Mesodermal cell (in vitro differentiated cells): Measurements from ENCODE around the gene BLVRB.
"Not testable (repeated sequence)": the region's sequence is repeated elsewhere in the genome, so short reads cannot be mapped to it uniquely, and the experiment has no call there.

Experiments
- H3K27ac ChIP-seq: 2 replicates; pipeline ENCODE4 v1.7.0; 2013; ENCODE audit warnings: mild to moderate bottlenecking, low read depth, low read length, moderate library complexity; ENCODE audit not compliant: severe bottlenecking
- H3K36me3 ChIP-seq: 2 replicates; pipeline ENCODE4 v1.7.1; 2013; ENCODE audit warnings: mild to moderate bottlenecking, low read length, moderate library complexity; ENCODE audit not compliant: control insufficient read depth, insufficient read depth
- H3K4me1 ChIP-seq: one replicate; pipeline ENCODE4 v1.7.1; 2013; ENCODE audit warnings: mild to moderate bottlenecking, low read length; ENCODE audit not compliant: insufficient read depth, control insufficient read depth, poor library complexity, severe bottlenecking
- H3K4me3 ChIP-seq: 2 replicates; pipeline ENCODE4 v1.7.0; 2013; ENCODE audit warnings: low read length, control low read depth, mild to moderate bottlenecking; ENCODE audit not compliant: insufficient read depth, poor library complexity, severe bottlenecking; ENCODE audit errors: extremely low read depth
- H3K9me3 ChIP-seq: 2 replicates; pipeline ENCODE4 v1.7.1; 2013; ENCODE audit warnings: mild to moderate bottlenecking, low read length, moderate library complexity; ENCODE audit not compliant: control insufficient read depth
- WGBS, 2 experiments: methylation state at CpG; one replicate each; pipeline ENCODE4 v1.1.5; 2013; ENCODE audit warnings: missing lambda C conversion rate in 2 of 2; ENCODE audit not compliant: insufficient coverage in 2 of 2; 5-methylcytosine and 5-hydroxymethylcytosine counted together

BLVRB gene

GRCh38 chr19:40438284-40438683 is 27.3 kb downstream of the BLVRB start:
- no peak overlapping the region for H3K27ac ChIP-seq
- no peaks in the 10 kb centered on the region for H3K9me3 ChIP-seq
- H3K4me1 ChIP-seq: peaks cover 13% of the 10 kb centered on the region
- H3K4me3 ChIP-seq: no peak overlapping the region
- peaks cover 29% of the 10 kb centered on the region for H3K36me3 ChIP-seq
- WGBS, 2 experiments: 90 to 93% methylated on average over 2 of the region's 3 CpGs

- H3K4me3 ChIP-seq: peak overlapping the region; percentile 35
- peaks cover 13% of the 10 kb centered on the region for H3K4me1 ChIP-seq
- H3K27ac ChIP-seq: peak overlapping the region; percentile 98
- no peaks in the 10 kb centered on the region for H3K9me3 ChIP-seq
- H3K36me3 ChIP-seq: no peaks in the 10 kb centered on the region
- 3 to 4% methylated on average over 39 to 49 of the region's 50 CpGs for WGBS, 2 experiments
These were observed 31.9 kb downstream of the BLVRB start for GRCh38 chr19:40433391-40434216.

GRCh38 chr19:40432760-40433159 is 32.8 kb downstream of the BLVRB start:
- WGBS, 2 experiments: 82 to 84% methylated on average over 5 to 6 of the region's 7 CpGs
- Histone ChIP-seq H3K27ac (peak overlapping the region; percentile 98), H3K4me3 (peak overlapping the region; percentile 35), H3K4me1 (peaks cover 13% of the 10 kb centered on the region)
- not testable (repeated sequence) for H3K9me3 ChIP-seq, H3K36me3 ChIP-seq

GRCh38 chr19:40431698-40432097 is 33.8 kb downstream of the BLVRB start:
- no peak overlapping the region for H3K4me3 ChIP-seq
- WGBS, 2 experiments: 88 to 100% methylated on average over 1 of the region's 3 CpGs
- H3K27ac ChIP-seq: no peak overlapping the region
- no peaks in the 10 kb centered on the region for H3K36me3 ChIP-seq
- H3K9me3 ChIP-seq: no peaks in the 10 kb centered on the region
- peaks cover 13% of the 10 kb centered on the region for H3K4me1 ChIP-seq

- H3K36me3 ChIP-seq, H3K4me3 ChIP-seq, H3K27ac ChIP-seq, H3K9me3 ChIP-seq: not testable (repeated sequence)
- WGBS, 2 experiments: 94 to 98% methylated on average over 5 to 7 of the region's 10 CpGs
- peaks cover 12% of the 10 kb centered on the region for H3K4me1 ChIP-seq
These were observed 35.3 kb downstream of the BLVRB start for GRCh38 chr19:40430242-40430641.

- not testable (repeated sequence) for H3K4me3 ChIP-seq, H3K36me3 ChIP-seq, H3K9me3 ChIP-seq, H3K27ac ChIP-seq
- WGBS, 2 experiments: 92 to 100% methylated on average over 4 to 5 of the region's 7 CpGs
- H3K4me1 ChIP-seq: peaks cover 12% of the 10 kb centered on the region
These were observed 37.3 kb downstream of the BLVRB start for GRCh38 chr19:40428197-40428596.

DNA sequence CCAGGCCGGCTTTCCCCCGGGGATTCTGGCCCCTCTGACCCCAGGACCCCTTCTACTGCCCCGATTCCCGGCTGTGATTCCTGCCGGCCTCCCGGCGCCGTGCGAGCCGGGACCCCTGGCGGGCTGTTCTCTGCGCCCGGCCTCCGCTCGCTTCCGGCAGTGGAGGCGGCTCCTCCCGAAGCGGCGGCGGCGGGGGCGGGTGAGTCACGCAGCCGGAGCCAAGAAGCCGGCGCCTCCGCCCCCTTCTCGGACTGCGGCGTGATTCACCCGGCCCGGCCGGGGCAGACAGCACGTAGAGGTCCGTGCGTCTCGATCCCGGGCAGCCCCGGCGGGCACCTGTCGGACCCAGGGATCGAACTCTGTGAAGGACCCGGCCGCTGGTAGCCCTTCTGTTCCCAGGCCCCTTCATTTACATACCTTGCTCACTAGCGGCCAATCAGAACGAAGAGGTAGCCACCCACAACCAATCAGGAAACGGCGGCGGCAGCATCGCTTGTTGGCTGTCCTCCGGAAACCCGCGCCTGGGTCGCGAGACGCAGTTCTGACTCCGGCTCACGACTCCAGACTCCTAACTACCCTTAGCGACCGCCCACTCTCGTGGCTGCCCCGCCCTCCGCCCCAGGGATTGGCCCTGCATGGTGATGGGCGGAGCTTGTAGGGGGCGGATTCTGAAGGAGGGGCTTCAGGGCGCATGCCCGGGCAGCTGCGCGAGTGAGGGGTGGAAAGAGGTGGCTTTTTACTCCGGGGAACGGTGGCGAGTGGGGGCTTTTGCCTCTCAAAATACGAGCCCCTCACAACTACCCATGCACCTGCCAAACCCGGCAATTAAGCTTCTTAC is 39.9 kb downstream of the BLVRB start, which contains the start of gene SERTAD1:
Gene SERTAD1 (minus strand): TSS at position 543 of the 838 bp plus-strand sequence. CDS start 2,446 bp downstream, outside the sequence.
- Histone ChIP-seq H3K27ac (peak within 1 kb of the TSS; percentile 98), H3K4me1 (peaks cover 24% of the 10 kb centered on the region), H3K36me3 (peaks cover 21% of the 10 kb centered on the region), H3K4me3 (peak within 1 kb of the TSS; percentile 86), H3K9me3 (no peaks in the 10 kb centered on the region)
- 0 to 1% methylated on average over 37 to 49 of the region's 75 CpGs for WGBS, 2 experiments

DNA sequence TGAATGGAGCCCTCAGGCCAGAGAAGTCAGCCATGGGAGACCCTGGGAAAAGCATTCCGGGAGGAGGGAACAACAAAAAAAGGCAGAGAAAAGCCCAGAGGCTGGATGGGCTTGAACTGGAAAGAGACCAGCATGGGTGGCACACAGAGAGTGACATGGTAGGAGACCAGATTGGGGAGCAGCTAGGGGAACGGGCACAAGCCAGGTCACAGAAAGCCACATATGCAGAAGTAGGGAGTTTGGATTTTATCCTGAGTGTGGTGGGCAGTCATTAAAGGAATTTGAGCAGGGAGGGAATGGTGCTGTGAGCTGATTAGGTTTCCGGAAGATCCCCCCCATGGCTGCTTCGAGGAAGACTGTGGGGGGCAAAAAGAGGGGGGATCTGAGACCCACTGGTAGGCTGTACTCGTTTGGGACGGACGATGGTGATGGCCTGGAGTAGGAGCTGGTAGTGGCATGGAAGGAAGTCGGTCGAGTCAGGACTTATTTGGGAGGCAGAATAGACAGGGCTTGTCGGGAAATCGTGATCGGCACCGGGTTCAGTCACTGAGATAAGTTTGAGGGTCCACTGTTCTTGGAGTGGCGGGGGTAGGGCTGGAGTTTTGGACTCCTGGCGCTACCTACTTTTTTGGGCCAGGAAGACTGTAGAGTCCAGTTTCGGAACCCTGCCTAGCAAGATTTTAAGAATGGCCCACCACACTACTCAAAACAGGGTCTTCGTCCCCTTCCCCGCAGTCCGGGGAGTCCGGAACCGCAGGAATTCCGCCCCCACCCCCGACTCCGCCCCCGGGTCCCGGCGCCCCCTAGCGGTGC is 40.7 kb downstream of the BLVRB start:
- H3K4me1 ChIP-seq: peaks cover 24% of the 10 kb centered on the region
- H3K9me3 ChIP-seq: no peaks in the 10 kb centered on the region
- peak overlapping the region; percentile 86 for H3K4me3 ChIP-seq
- H3K36me3 ChIP-seq: peaks cover 21% of the 10 kb centered on the region
- peak overlapping the region; percentile 98 for H3K27ac ChIP-seq
- 0 to 2% methylated on average over 16 to 17 of the region's 28 CpGs for WGBS, 2 experiments

DNA sequence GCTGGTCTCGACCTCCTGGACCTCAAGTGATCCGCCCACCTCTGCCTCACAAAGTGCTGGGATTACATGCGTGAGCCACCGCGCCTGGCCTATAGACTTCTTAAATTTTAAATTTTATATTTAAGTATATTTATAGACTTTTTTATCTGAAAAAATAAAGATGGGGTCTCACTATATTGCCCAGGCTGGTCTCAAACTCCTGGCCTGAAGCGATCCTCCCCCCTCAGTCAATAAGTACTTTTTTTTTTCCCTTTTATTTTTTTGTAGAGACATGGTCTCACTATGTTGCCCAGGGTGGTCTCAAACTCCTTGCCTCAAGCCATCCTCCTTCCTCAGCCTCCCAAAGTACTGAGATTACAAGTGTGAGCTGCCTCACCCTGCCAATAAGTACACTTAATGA is 41.6 kb downstream of the BLVRB start:
- H3K4me1 ChIP-seq: peaks cover 24% of the 10 kb centered on the region
- peaks cover 21% of the 10 kb centered on the region for H3K36me3 ChIP-seq
- no peak overlapping the region for H3K27ac ChIP-seq
- 82 to 100% methylated on average over 2 of the region's 6 CpGs for WGBS, 2 experiments
- peak overlapping the region; percentile 86 for H3K4me3 ChIP-seq
- no peaks in the 10 kb centered on the region for H3K9me3 ChIP-seq
